SKM-1 treated with dmso at 0.1 percent for 144 hours (cell line): ENCODE results near the gene WNT7A.

Experiments
- DNase-seq: peaks from one replicate; lab custom pipeline; 2025; ENCODE audit not compliant: unreplicated experiment; lab: John Stamatoyannopoulos, UW

The WNT7A gene

DNA sequence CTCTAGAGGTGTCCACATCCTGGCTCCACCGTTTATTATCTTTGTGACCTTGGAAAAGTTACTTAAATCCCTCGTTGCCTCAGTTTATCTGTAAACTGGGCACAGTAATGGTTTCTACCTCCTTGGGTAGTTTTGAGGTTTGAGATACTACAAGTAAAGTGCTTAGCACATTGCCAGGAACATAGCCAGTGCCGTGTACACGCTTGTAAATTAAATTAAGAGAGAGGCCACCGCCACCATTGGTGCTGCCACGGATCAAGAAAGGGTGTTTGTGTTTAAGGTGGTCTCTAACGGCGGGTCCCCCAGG, 5.8 kb upstream of the WNT7A start:
- no peak for DNase-seq

DNA sequence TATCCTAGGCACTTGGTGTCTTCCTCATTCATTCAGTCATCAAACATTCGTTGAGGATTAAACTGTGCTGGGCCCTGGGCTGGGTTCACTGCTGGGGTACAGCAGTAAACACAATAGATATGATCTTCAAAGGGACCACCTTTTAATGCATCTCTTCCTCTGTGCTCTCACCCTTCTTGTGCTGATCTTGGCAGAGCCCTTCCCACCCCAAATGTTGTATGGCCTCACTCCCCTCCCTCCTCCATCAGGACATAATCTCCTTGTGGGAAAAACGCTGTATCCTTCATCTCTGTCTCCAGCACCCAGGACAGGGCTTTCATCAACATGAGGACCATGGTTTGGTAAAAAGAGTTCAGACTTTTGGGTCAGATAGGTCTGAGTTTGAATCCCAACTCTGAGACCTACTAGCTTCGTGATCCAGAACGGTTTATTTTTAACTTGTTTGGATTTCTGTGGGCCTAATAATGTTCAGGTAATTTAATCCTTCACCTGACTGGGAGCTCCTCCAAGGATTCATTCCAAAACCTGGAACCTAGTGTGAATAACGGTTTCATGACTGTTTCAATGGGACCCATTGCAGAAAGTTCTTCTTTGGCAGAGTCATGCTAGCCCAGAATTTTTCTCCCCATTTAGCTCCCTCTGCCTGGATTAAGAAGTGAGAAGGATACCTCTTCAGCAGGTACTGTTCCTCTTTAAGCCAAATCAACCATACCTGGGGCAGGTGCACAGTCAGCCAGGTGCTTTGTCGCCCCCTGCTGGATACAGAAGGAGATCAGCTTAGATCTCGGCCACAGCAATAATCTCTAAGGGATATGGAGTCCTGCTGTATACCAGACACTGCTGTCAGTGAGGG, 5.2 kb upstream of the WNT7A start:
- no peak for DNase-seq

DNA sequence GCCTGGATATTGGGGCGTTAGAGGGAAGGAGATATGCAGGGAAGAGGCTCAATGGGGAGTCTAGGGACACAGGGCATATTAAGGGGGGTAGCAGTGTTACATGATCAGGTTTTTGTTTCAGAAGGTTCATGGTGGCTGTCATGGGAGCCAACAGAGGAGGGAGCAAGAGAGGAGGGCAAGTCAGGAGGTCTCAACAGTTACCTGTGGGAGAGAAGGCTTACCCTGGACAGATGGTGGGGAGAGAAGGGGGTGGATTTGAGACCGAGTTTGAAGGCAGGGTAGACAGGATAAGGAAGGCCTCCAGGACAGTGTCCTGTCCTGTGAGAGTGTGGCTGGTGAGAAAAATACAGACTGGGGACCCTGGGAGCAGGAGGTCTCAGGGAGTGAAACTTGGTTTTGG, 3.8 kb upstream of the WNT7A start:
- no peak for DNase-seq

DNA sequence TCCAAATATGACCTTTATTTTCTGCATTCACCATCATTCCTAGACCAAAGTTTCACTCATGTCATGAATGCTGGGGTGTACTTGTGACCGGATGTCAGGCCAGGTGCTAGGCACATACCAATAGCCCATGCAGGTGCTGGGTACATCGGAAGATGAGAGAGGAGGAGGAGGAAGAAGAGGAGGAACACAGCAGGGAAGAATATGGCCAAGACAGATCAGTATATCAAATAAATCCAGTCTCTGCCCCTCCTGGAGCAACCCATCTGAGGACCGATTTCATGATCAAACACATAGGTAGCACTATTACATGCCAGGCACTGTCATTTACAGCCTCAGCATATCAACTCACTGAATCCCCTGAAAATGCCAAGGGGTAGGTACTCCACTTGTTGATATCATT, 3.0 kb upstream of the WNT7A start:
- DNase-seq: no peak

DNA sequence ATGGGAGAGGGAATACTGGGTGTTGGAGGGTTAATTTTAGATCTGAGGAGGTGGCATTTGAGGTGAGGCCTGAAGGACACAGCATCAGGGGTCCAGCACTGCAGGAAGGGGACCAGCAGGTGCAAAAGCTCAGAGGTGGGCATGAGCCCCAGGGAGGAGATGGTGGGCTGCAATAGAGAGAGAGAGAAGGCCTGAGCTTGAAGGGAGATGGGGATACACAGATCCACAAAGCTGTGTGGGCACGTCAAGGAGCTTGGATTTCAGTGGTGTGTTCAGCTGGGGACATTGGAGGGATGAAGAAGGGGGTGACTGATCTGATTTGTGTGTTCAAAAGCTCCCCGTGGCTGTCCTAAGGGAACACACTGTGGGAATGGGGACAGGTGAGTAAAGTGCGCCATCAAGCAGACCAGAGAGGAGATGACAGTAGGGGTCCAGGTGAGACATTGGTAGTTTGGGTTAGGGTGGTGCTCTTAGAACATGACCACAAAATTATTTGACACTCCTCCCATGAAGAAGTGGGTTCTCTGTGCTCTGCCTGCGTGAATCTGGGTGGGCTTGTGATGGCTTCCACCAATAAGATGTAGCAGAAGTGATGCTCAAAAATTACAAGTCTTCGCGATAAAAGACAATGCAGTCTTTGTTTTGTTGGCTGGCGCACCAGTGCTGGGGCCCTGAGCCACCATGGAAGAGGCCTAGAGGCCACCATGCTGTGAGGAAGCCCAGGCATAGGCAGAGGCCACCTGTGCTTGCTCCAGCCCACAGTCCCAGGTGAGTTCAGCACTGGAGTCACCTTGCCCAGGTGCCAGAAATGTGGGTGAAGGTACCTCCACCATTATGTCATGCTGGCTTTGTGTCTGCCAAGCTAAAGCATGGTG, 1.9 kb upstream of the WNT7A start:
- no peak for DNase-seq

DNA sequence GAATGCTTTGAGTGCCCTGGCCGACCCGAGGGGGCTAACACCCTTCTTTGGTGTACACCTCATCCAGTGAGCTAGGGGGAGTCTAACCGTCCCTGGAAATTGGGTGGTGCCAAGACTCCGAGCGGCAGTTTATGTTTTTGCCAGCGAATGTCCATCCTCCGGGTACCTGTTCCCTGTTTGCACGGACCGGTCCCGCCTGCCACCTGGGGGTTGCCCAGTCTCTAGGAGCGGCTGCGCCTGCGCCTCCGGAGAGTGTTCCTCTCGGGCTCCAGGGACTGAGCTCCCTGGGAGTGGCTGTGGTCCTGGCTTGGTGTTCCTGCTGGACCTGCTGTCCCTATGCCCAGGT, 913 bp upstream of the WNT7A start:
- DNase-seq: no peak

DNA sequence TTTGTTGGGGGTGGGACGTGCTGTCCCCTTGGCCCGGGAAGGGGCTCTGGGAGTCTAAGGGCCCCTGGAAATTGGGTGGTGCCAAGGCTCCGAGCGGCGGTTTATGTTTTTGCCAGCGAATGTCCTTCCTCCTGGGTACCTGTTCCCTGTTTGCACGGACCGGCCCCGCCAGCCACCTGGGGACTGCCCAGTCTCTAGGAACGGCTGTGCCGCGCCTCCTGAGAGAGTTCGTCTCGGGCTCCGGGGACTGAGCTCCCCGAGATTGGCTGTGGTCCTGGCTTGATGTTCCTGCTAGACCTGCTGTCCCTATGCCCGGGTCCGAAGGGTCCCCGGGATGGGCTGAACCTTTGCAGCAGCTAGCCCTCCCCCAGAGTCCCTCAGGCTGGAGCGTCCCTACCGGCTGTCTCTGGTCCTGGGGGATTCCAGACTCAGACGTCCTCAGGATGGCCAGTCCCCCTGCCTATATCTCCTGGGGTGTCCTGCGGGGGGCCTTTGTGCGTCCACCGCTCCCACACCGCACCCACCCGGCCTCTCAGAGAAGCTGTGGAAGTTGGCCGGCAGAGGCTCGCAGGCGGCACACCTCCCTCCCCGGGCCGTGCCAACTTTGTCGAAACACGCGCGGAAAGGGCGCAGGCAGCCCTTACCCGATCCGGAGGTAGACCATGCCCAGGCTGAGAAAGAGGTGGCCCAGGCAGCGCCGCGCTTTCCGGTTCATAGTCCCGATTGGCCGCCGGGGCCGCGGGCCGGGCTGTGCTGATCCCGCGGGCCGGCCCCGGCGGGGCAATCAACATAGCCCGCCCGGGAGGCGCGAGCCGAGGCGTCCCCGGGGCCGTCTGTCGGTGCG, 547 bp downstream of the WNT7A start:
- DNase-seq: no peak

DNA sequence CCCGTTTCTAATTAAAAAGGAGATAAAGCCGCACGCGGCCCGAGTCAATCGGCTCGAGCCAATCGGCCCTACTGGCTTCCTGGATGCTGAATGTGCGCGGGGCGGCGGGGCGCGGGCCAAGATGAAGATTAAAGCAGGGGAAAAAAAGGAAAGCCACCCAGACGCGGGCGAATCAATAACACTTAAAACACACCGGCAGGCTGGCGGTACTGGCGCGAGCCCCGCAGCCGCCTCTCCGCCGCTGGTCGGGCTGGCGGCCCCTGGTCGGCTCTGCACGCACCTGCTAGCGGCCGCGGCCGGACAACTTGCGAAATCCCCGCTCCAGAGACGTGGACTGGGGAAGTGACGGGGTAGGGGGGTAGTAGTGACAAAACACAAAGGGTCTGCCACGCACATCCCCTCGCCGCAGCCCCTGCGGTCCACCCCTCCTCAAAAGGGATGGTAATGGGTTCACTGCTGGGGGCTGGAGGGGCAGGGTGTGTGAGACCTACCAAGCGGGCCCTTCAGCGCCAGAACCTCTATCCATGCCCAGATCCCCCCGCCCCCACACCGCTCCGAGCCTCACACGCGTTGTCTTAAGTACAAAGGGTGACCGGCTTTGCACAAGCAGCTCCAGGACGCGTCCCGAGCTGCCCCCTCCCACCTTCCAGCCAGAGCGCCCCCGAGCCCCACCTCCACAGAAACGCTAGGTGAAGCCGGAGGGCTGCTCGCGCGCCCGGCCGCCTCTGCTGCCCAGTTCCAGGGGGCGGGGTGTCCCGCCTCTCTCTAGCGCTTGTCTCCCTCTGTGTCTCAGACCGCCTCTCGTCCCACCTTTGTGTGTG, 1.4 kb downstream of the WNT7A start:
- DNase-seq: no peak

DNA sequence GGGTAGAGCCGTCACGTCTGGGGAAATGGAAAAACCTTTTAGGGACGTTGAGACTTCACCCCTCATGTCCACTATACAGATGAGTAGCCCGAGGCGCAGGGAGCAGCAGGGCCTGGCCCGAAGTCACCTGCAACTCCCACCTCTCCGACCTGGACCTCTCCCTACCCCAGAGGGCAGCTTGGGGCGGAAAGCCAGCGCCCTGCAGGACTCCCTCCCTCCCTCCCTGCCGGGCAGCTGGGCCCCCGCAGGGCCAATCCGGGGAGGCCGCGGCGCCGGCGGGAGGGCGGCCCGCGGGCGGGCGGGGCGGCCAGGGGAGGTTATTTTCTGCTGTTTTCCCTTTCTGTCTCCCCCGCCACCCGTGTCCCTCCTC, 2.0 kb downstream of the WNT7A start:
- no peak for DNase-seq

DNA sequence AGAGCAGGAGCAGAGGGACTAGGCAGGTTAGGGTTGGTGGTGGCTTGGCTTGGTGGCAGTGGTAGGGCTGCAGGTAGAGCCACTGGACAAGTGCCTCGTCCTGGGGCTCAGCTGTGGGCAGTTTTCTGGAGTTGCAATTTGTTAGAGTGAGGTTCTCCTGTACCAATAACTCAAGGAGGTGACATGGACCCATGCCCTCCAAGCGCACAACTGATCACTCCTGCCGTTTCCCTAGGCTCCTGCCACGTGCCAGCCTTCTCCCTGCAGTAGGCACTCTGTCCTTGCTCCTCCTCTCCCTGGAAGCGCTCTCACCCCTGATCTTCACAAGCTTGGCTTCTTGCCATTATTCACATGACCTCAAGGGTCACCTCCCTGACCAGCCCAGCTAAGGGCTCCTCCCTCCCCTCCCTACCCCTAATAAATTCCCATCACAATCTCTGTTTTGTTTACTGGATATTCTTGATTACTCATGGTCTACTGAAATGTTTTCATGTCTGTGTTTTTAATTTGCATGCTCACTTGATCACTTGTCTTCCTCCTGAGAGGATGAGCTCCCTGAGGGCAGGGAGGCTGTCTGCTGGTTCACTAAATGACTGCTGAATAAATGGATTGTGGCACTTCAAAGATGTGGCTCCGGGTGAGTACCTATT, 3.3 kb downstream of the WNT7A start:
- DNase-seq: no peak

DNA sequence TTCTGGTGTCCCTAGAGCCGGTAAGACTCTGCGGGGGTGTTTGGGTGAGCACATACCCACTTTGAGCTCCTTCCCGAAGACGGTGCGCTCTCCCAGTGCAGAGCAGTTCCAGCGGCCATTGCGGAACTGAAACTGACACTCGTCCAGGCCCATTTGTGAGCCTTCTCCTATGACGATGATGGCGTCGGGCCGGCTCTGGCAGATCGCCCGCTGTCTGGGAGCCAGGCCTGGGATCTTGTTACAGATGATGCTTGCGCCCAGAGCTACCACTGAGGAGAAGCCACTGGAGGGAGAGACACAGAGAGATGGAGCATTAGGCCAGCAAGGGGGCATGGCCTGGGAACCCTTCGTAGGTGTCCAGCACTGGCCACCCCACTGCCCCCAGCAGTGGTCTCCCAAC, 5.0 kb downstream of the WNT7A start:
- no peak for DNase-seq

DNA sequence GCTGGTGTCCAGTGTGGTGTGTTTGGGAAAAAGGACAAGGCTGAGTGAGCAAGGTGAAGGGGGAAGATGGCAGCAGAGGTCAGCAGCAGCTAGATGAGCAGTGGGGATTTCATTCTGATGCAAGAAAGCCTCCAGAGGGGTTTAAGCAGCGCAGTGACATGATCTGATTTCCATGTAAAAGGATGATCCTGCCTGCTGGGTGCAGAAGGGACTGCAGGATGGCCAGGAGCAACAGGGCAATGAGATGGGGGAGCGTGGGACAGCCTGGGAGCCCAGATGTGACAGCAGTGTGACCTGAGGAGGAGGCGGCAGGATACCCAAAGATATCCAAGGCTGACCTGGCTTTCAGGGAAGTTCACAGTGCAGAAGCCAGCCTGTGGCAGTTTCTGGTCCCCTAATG, 6.1 kb downstream of the WNT7A start:
- no peak for DNase-seq

DNA sequence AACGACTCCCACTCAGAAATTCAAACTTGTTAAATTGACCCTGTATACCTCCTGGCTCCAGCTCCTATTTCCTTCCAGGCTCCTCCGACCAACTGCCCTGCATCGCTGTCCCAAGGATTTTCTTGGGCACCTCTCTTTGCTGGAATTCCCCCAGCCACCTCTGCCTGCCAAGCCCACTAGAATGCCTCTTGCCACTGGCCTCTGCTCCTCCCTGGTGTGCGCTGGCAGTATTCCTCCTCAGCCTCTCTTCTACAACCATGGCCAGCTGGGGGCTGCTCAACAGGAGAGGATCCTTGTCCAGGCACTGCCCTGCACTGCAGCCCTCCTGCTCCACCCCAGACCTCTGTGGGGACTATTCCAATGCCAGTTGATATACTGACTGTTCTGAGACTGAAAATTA, 7.4 kb downstream of the WNT7A start:
- DNase-seq: no peak

DNA sequence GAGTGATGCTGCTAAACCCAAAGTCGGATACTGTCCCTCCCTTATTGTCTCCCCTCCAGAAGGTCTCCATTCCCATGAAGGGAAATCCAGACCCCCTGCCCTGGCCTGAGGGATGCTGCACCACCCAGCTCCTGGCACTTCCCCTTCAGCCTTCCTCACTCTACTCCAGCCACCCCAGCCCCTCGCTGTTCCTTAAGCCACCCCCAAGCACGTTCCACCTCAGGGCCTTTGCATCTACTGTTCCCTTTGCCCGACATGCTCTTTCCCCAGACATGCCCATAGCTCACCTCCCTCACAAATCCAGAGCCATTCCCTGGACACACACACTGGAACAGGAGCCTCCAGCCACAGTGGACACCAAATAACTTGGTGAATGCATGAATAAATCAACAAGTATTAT, 8.1 kb downstream of the WNT7A start:
- DNase-seq: no peak

DNA sequence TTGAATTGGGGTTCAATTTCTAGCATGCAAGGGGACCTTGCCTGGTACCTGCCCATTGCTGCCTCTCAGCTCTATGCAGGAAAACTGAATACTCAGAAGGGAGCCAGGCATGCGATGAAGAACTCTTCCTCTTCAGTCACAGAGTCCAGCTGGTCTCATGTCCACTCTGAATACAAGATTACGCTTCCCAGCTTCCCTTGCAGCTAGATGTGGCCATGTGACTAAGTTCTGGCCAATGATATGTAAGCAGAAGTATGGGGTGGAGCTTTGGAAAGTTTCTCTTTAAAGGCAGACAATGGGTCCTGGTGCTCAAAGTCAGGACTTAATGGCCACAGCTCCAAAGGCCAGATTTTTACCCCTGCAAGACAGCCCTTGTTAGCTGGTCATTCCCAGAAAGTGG, 9.0 kb downstream of the WNT7A start:
- DNase-seq: no peak

DNA sequence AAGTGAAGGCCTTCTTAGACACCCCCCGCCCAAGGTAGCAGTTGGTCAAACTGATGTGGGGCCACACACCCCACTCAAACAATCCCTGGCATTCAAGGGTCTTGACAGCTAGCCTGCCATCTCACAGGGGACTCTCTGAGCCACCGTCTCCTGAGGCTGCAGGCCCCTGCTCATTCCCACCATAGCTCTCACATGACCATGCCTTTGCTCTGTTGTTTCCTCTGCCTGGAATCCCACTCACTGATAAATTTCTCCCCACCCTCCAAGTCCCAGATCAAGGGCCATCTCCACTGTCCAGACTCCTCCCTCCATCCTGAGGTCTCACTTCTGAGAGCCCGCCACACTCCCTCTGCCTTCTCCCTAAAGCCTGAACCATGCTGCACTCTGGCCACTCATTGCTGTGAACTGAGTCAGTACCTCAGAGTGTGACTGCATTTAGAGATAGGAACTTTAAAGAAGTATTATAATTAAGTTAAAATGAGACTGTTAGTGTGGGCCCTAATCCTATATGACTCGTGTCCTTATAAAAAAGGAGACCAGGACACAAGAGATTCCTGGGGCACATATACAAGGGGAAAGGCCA, 10.0 kb downstream of the WNT7A start:
- DNase-seq: no peak

DNA sequence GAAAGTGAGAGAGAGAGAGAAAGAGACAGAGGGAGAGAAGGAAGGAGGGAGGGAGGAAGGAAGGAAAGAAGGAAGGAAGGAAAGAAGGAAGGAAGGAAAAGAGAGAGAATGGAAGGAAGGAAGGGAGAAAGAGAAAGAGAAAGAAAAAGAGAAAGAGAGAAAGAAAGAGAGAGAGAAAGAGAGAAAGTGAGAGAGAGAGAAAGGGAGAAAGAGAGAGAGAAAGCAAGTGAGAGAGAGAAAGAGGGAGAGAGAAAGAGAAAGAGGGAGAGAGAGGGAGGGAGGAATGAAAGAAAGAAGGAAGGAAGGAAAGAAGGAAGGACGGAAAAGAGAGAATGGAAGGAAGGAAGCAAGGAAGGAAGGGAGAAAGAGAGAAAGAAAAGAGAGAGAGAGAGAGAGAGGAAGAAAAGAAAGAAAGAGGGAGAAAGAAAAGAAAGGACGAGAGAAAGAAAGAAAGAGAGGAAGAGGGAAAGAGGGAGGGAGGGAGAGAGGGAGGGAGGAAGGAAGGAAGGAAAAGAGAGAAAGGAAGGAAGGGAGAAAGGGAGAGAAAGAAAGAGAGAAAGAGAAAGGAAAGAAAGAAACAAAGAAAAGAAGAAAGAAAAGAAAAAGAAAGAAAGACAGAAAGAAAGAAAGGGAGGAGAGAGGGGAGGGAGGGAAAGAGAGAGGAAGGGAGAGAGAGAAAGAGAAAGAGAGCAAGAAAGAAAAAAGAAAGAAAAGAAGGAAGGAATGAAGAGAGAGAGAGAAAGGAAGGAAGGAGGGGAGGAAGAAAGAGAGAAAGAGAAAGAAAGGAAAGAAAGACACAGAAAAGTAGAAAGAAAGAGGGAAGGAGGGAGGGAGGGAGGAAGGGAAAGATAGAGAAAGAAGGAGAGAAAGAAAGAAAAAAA, 10.8 kb downstream of the WNT7A start:
- no peak for DNase-seq

DNA sequence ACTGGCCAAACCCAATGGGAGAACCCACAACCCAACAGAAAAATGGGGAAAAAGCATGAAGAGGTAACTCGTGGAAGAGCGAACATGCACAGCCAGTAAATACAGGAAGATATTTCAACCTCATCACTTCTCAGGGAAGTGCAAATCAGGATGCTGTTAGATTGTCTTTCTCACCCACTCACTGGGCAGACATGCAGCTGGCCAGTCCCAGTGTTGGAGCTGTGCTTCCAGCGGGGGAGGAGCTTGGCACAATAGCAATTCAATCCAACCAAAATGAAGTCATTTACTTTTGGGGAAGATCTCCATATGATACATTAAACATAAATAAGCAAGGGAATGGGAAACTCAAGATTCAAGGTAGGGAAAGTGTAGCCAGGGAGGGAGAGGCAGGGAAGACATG, 12.1 kb downstream of the WNT7A start:
- DNase-seq: no peak
